NCI-H1105 (cell line): ENCODE measurements around the gene UQCRHL.
"Not testable (repeated sequence)": the region's sequence is repeated elsewhere in the genome, so short reads cannot be mapped to it uniquely, and the experiment has no call there.

ENCODE experiments used
- DNase-seq: peaks from one replicate; lab custom pipeline; 2025; lab: John Stamatoyannopoulos, UW

The UQCRHL gene

DNA sequence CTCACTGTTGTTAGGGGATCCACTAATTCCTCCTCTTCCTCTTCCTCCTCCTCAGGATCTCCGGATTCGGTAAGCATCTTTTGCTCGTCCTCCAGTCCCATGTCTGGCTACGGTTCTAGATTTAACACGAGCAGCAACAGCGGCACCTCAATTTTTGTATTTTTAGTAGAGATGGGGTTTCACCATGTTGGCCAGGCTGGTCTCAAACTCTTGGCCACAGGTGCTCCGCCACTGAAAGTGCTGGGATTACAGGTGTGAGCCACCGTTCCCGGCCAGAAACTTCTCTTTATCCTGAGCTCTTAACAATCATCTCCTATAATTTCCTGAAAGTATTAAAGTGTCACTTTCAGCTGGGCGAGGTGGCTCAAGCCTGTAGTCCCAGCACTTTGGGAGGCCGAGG lies at the start of gene UQCRHL:
UQCRHL (minus strand) TSS at position 101 of the 400 bp plus-strand sequence; CDS start at position 101, 0 bp downstream.
- not testable (repeated sequence) for DNase-seq

DNA sequence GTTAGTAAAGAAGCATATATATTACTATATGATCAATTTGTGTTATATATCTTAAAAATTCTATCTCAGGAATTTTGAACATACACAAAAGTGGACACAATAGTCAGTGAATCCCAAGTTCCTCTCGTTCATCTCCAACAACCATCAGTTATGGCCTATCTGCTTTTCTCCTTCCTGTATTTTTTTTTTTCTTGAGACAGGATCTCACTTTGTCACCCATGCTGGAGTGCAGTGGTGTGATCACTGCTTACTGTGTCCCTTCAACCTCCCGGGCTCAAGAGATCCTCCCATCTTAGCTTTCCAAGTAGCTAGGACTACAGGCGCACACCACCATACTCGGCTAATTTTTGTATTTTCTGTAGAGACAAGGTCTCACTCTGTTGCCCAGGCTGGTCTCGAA lies 49.4 kb upstream of the UQCRHL start:
- DNase-seq: no peak

DNA sequence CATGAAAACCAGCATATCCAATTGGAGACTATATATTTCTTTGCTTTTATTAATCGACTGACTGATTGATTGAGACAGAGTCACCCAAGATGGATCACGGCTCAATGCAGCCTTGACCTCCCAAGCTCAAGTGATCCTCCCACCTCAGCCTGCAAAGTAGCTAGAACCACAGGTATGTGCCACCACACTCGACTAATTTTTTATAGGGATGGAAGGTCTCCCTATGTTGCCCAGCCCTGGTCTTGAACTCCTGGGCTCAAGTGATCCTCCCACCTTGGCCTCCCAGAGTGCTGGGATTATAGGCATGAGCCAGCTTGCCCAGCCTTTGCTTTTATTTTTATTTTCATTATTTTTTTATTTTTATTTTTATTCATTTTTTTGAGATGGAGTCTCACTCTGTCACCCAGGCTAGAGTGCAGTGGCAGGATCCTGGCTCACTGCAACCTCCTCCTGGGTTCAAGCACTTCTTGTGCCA lies 45.4 kb upstream of the UQCRHL start:
- no peak for DNase-seq

DNA sequence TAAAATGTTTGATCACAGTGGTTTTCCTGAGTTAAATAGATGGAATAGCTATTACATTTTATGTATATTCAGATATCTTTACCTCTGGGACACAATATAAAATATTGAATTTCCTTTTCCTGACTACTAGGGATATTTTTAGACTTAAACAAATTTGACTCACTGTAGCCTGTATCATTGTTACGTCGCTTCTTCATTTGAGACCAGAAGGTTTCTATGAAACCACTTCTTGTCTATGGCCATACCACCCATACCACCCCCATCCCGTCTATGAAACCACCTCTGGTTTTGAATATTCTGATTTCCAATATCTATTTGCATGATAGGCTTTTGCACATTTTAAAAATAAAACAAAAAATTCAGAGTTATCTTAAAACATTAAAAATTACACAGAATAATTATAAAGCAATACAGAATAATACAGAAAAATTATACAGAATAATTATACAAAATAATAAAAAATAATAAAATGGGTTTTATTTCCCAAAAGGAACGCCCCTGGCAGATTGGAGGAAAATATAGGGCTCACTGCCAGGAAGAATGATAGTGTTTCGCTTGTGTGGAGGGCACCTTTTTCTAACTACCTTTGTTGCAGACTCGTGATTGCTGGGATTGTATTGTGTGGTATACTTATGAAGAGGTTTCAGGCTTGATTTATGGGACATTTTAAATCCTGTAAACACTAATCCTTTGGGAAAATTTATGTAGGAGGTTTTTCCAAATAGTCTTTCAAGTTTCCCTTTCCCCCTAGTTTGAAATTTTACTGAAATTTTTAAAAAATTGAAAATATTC lies 44.8 kb upstream of the UQCRHL start:
- no peak for DNase-seq

DNA sequence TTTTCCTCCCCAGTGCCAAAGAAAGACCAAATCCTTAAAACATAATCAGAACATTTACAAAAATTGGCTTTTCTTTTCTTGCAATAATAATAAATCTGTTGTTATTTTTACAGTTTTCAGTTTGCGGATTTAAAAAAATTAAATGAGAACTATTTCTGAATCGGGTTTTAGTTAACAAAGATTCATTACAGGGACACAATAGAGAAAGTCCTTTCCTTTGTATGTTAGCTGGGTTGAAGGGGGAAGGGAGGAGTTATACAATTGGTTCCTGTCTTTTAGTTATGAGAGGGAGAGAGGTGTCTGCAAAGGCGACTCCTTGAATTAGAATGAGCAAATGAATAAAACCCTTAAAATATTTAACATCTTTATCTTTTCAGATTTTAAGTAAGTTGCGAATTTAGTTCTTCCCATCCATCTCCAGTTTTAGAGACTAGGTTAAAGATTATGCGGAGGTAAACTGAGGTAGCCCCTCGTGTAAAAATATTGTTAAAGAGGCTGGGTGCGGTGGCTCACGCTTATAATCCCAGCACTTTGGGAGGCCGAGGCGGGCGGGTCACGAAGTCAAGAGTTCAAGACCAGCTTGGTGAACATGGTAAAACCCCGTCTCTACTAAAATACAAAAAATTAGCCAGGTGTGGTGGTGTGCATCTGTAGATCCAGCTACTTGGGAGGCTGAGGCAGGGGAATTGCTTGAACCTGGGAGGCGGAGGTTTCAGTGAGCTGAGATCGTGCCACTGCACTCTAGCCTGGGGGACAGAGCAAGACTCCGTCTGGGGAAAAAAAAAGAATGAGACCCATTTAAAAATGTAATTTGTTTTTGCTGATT lies 44.0 kb upstream of the UQCRHL start:
- DNase-seq: no peak

DNA sequence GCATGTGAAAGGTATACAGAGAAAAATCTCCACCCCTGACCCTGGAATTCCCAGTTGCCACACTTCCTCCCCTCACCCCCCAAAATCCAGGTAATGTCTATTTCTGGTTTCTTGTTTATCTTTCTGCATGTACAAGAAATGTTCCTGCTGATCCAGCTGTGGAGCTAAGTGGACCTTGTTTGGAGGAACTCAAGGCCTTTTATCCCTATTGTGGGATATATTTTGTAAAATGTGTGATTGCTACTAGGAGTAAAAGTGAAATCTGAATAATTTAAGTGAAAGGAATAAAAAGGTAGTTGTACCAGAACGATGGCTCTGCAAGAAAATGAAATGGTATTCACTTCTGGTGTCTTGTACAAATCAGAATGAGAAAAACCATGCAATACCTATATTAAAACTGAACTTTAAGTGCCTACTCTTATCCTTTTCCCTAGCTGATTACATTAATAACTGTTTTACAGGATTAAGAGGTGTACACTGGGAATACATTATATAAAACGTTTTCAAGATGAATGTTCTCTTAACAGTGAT lies 43.1 kb upstream of the UQCRHL start:
- DNase-seq: no peak

DNA sequence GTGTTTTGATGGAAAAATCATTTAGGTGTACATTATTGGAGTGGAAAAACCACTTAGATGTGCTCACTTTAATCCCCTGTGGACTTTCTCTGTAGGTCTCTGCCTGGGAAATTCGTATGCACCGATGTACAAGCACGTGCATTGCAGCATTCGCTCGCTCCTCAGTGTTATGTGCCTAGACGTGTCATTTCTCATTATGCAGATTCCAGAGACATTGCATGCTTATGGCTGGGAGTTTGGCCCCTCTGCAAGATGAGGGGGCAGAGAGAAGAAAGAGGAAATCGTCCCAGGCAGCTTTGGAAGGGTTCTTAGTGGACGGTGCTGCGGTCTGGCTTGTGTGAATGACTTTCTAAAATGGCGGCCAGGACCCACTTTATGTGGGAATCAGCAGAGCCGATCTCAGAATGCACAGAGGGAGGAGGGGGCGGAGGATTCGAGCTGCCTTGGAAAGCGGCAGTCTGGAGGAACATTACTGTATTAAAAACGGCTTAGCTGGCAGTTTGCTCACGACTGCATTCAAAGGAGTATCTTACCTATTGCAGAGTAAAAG lies 42.4 kb upstream of the UQCRHL start:
- peak; percentile 87 for DNase-seq

DNA sequence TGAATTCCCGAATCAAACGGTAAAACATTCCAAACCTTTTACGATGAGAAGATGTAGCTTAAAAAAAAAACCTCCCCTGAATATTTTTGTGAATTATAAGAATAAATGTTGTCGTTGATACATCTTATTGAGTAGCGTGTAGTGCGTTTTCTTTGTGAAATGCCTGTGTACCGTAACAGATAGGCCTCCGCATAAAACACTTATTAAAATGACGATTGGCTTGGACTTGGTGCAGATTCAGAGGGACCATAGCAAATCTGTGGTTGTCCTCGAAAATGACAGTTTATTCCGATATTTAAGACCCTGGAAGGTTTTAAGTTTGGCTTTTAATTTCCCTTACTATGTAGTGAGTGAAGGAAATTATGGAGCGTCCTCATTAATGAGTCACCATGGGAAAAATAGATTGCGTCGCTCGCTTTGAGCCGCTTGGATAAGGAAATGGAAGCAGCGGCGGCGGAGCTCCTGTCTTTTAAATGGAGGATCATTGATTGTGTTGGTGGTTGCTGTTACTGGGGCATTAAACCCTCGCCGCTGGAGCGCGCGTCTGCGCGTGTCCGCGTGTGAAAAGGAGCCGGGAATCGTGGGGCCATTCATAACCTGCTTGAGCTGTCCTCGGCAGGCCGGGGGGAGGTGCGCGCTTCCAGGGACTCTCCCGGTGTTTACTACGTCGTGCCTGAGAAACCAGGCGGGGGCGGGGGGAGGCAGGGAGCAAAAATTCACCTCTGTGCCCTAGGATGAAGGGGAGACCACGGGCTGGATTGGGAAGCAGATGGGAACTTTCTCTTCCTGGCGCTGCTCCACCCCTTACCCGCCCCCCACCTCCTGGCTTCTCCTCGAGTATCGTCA lies 41.7 kb upstream of the UQCRHL start:
- DNase-seq: peak; percentile 90

DNA sequence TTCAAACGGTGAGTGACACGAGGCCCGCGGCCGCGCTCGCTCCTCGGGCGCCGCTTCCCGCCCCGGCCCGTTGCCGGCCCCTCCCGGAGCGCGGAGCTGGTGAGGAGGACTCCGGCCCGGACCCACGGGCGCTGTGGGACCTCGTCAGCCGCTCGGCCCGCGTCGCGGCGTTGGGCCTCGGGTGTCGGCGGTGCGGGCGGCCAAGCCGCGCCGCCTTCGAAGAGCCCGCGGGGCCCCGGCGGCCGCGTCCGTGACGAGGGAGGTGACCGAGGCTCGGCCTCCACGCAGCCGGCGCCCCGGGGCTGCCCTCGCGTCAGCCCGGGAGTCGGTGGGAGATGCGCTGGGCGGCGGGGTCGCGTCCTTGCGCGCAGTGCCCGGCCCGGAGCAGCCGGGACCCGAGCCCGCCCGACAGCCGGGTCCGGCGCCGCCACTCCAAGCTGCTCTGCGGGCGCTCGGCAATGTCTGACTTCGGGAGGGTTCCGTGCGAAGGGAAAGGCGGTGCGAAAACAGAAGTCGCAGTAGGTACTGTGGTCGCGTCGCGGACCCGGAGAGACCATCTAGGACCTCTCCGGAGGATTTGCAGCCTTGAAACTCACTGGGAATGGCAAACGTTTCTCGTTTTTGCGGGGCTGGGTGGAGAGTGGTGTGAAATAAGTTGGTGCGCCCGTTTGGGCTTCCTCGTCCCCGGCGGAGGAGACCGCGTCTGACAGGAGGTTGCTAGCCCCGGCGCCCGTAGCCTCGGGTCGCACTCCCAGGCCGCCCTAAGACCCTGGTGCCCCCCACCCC lies 40.9 kb upstream of the UQCRHL start:
- DNase-seq: no peak

DNA sequence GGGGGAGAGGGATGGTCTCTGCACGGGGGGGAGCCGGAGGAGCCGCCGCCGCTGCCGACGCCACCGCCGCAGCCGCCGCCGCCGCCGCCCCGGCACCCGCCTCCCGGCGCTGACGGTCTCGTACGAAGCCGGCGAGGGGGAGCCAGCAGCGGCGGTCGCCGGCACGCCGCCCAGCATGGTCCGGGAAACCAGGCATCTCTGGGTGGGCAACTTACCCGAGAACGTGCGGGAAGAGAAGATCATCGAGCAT lies 40.4 kb upstream of the UQCRHL start:
- no peak for DNase-seq

DNA sequence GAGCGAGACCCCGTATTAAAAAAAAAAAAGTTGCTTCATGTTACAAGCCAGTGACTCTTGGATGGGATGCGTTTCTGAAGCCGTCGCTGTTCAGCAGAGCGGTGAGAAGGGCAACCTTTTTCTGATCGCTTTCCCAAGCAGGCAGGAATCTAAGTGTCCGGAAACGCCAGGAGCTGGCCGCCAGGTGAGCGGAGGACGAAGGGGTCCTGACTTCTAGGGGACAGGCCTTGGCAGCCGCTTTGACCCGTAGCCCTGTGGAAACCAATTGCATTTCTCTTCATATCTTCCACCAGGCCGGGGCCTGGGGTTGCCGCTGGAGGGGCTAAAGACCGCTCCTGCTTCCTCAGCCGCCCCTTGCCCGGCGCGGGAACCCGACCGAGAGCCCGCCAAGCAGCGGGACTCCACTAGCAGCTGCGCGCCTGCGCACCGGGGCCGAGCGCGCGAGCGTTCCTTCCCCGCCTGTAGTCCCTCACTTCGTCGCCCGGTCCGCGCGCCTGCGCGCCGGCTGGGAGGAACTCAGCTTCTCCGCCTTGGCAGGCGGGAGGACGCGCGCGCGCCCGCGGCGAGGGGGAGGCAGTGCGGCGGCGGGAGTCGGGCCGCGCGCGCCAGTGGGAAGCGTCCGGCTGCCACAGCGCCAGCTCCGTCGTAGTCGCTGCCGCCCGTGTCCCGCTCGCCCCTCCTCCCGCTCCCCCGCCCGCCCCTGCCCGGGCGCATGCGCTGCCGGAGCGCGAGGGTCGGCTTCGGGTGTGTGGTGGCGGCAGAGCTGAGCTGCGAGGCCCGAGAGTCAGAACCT lies 39.8 kb upstream of the UQCRHL start, which contains the start of gene SPEN:
SPEN (plus strand) TSS at position 608 of the 793 bp plus-strand sequence. CDS start 361 bp downstream, outside the sequence.
- DNase-seq: peak; percentile 98

DNA sequence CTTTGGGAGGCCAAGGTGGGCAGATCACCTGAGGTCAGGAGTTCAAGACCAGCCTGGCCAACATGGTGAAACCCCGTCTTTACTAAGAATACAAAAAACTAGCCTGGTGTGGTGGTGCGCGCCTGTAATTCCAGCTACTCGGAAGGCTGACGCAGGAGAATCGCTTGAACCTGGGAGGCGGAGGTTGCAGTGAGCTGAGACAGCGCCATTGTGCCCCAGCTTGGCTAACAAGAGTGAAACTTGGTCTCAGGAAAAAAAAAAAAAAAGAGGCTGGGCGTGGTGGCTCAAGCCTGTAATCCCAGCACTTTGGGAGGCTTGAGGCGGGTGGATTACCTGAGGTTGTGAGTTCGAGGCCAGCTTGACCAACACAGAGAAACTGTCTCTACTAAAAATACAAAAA lies 38.6 kb upstream of the UQCRHL start:
- not testable (repeated sequence) for DNase-seq

DNA sequence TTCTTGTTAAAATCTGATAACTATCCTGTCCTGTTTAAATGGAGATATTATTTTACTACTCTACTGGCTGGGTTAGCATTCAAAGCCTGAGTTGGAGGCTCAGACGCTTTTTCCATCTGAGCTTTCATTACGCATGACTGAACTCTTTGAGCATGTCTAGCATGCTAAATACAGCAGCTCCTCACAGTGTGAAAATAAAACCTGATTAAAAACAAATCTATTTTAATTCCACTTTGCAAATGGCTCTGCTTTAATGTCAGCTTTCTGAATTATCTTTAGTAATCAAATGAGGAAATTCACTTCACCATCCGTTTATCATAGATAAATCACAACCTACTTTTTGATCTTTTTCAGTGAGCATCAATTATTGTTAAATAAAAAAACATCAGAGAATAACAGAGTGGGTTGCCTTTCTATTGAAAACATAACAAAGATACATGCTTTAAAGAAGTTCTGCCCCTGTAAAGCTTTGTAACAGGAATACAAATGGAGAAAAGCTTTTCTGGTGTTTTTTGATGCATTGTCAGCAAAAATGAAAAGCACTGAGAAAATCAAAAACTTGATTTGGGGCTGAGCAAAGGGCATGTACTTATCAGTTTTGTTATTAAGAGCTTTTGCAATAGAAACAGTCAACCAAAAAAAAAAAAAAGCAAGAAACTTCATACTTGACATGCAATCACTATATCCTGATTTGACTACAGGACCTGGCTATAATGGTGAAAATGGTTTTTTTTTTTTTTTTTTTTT lies 36.5 kb upstream of the UQCRHL start:
- no peak for DNase-seq

DNA sequence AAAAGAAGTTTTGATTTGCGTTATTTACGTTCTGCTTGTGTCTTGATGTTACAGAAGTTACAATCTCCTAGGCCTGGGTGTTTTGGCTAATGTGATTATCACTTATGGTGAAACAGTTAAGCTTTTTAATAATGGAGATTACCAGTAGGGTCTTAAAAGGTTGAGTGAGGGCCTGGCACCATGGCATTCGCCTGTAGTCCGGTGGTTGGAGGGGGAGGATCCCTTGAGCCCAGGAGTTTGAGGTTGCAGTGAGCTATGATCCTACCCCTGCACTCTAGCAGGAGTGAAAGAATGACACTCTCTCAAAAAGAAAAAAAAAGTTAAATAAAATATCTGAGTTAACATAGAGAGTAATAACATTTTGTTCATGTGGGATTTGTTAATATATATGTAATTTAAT lies 31.3 kb upstream of the UQCRHL start:
- DNase-seq: no peak

DNA sequence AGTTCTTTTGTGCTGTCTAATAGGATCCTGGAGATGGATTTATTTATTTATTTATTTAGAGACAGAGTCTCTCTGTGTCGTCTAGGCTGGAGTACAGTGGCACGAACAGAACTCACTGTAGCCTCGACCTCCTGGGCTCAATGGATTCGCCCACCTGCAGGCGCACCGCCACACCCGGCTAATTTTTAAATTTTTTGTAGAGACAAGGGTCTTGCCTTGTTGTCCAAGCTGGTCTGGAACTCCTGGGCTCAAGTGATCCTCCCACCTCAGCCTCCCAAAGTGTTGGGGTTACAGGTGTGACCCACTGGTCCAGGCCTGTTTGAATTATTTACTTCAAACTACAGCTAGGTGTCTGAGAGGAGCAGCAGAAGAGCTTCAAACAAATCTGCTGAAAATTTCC lies 30.5 kb upstream of the UQCRHL start:
- no peak for DNase-seq

DNA sequence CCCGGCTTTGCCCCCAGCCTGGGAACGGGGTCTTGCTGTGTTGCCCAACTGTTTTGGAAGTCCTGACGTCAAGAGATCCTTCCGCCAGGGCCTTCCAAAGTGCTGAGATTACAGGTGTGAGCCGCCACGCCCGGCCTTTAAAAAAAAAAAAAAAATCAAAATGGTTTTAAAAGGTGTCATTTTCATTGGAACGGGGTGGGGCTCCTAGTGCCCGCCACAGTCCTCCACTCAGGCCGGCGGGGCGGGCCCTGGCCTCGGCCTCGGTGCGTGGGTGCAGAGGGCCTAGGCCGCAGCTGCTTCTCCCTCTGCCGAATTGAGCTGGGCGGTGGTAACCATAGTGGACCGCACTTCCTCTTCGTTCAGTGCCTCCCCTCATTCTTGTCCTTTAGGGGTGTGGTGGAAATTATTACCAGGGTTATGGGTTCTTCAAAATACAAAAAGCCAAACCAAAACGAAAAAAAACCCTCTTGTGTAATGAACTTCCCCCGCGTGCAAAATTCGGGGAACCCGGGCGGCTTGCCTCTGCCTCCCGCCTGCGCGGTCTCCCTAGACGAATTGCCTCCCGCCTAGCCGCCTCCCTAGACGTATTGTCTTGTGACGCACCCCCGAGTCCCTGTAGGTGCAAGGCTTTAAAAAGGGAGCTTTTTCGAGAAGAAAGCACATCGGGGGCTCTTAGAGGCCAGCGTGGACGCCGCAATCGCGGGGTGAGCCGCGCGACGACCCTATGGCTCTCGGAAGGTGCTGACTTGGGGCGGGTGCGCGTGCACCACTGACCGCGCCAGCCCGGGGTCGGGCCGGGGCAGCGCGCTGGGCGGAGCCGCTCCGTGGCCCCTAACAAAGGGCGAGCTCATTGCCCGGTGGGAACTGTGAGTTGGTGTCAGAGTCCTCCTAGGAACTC lies 29.6 kb upstream of the UQCRHL start:
- no peak for DNase-seq

DNA sequence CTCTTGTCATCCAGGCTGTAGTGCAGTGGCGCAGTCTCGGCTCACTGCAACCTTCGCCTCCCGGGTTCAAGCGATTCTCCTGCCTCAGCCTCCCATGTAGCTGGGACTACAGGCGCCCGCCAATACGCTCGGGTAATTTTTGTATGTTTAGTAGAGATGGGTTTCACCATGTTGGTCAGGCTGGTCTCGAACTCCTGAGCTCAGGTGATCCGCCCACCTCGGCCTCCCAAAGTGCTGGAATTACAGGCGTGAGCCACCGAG lies 29.0 kb upstream of the UQCRHL start:
- not testable (repeated sequence) for DNase-seq

DNA sequence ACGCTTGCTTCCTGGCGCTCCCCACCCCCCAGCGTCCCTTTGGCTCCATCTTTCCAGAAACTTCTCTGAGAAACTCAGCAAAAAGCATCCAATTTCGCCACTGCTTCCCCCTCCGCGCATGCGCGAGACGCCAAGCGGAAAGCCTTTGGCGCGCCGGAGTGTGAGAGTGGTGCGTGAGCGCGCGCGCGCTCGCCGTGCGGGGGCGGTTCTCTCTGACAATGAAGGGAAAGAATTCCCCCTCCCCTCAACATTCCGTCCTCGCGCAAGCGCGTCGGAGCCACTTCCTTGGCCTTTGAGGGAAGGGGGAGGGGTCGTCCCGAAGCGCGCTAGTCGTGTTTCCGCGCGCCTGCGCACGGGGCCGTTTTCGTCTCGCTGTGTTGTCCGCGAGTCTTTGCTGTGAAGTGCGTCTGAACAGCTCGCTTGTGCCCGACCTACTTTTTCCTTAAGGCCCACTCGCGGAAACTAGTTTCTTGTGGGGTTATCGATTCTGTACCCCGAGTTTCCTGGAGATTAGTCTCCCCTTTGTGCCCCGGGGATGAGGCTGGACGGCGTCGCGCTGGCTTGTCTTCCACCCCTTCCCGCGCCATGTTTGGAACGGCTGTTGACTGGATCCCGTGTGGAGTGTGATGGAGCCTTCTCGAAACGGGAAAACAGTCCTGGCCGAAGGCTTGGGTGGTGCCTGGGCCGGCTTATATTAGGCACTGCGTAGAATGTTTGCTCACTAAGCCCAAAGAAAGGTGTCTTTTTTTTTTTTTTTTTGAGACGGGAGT lies 28.5 kb upstream of the UQCRHL start:
- DNase-seq: peak; percentile 99
